Subcutaneous preadipocyte (primary cell): ENCODE data around the gene CROCC2. TPM values are rescaled to one million over a fixed set of nuclear protein-coding genes. Genes with fewer than 3 reads are reported as not detected.

ENCODE experiments used
- total RNA-seq: library from RNA; depleted of rRNA; stranded (reverse); fragments of >200 nt; gene quantifications from 2 replicates; pipeline ENCODE4 v1.2.3, GENCODE V29; 2012

CROCC2 gene
- total RNA-seq: 0.20 and 0.37 TPM in 2 replicates

DNA sequence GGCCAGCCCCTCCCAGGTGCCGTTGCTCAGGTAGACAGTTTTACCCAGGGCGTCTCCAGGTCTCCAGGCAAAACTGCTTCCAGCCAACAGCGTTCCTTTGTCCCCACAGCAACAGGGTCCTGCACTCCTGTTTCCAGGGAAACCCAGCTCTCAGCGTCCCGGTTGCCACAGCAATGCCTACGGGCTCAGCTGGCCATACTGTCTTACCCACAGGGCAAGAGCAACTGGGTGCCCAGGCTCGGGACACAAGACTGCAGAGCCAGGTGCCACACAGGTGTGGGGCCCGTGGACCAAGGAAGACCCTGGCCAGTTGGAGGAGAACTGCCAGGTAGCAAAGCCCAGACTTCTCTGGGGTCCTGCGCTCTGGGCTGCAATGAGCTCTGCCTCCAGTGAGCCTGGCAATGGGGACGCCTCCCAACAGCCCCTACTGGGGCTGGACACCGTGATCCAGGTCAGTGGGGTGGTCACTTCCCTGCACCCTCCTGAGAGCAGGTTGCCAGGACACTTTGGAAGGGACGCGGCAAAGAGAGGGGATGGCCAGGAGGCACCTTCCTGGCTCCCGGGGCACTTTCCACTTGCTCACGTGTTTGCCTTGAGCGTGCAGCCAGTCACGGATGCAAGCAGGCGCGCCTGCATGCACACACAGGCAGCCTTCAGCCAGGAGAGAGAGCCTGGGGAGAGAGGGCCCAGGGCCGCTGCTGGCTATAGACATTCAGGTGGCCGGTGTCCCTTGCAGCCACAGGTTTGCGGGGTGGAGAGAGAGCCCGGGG, at the start of gene CROCC2:
TSS of gene CROCC2 (plus strand) at position 196 of the 770 bp plus-strand sequence. CDS start at position 374, 178 bp downstream.

GRCh38 chr2:240868286-240869108, 37.6 kb upstream of the CROCC2 start, which contains the start of gene AGXT:
Gene AGXT, plus strand, starts transcription at chr2:240868824. Its CDS starts 42 bp downstream, at chr2:240868866.

GRCh38 chr2:240895656-240896388, 10.3 kb upstream of the CROCC2 start, which contains the start of gene MAB21L4:
Gene MAB21L4, minus strand, starts transcription at chr2:240896156. Its CDS starts 159 bp downstream, at chr2:240895997.

DNA sequence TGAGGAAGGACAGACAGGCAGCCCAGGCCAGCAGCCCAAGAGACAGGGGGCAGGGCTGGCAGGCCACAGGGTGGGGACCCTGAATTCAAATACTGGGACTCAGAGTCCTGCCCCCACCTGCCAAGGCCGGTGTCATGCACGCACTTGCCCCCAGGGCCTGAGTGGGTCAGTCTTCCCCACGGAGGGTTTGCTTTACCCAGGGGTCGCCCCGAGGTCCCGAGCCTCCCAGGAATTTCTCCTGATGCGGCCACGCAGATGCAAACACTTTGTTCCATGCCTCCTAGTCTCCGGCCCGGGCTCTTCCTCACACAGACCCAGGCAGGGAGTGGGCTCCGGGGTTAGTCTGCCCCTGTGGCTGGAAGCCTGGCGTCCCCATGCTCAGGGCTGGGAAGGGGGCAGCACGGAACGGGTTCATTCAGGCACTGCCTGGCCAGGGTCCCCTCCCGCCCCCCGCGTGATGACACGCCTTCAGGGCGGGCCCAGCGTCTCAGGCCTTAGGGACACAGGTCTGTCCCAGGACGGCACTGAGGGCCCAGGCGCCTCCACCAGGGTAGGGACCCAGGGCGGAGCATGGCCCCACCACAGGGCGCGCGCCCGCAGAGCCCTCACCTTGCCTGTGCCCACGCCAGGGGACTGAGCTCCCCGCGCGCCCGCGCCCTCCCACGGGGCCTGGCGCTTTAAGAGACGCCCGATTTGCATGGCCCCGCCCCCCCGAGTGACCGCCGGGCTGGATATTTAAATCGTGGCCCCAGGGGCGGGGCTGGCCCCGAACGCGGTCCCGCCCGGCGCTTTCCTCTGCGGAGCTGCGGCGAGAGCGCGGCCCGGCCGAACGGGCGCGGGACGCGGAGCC, 91.9 kb downstream of the CROCC2 start, which contains the start of gene SNED1:
TSS of gene SNED1 (plus strand) at position 763 of the 850 bp plus-strand sequence. CDS start 220 bp downstream, outside the sequence.

Other genes starting within 250 kb of the CROCC2 start
- not detected in 2 replicates for gene AQP12B, start 223.5 kb upstream of the CROCC2 start, total RNA-seq
- gene AQP12A, start 214.5 kb upstream of the CROCC2 start, total RNA-seq: not detected in 2 replicates
- gene KIF1A, start 86.1 kb upstream of the CROCC2 start, total RNA-seq: not detected in 2 replicates
- not detected in 2 replicates for gene AGXT, start 37.5 kb upstream of the CROCC2 start, total RNA-seq
- not detected in 2 replicates for gene MAB21L4, start 10.2 kb upstream of the CROCC2 start, total RNA-seq
- 154 and 391 TPM in 2 replicates for gene SNED1, start 92.3 kb downstream of the CROCC2 start, total RNA-seq
- 12.1 and 18.0 TPM in 2 replicates for gene MTERF4, start 196.0 kb downstream of the CROCC2 start, total RNA-seq
- 2.9 and 8.6 TPM in 2 replicates for gene PASK, start 243.1 kb downstream of the CROCC2 start, total RNA-seq
- gene PPP1R7, start 244.1 kb downstream of the CROCC2 start, total RNA-seq: 46.3 and 70.8 TPM in 2 replicates